H9 (cell line): ENCODE results near the gene HUS1. TPM values are rescaled to one million over a fixed set of nuclear protein-coding genes. Genes with fewer than 3 reads are reported as not detected.

Source experiments
- DNase-seq: peaks from one replicate; pipeline ENCODE4 v3.0.0-alpha.2; 2017
- H2AFZ ChIP-seq: one replicate; pipeline ENCODE4 v1.6.1; 2013; ENCODE audit warnings: mild to moderate bottlenecking, low read length, control low read depth, moderate library complexity
- H2AK5ac ChIP-seq: 2 replicates; pipeline ENCODE4 v1.6.1; 2013; ENCODE audit warnings: low read length, control low read depth, mixed read lengths; ENCODE audit not compliant: insufficient read length
- H2BK120ac ChIP-seq: one replicate; pipeline ENCODE4 v1.6.1; 2013; ENCODE audit warnings: low read depth, mild to moderate bottlenecking, low read length, control low read depth, inconsistent platforms; ENCODE audit not compliant: poor library complexity, severe bottlenecking
- H2BK12ac ChIP-seq: 2 replicates; pipeline ENCODE4 v1.6.1; 2013; ENCODE audit warnings: low read length, control low read depth, mixed read lengths, low read depth; ENCODE audit not compliant: insufficient read length
- H2BK15ac ChIP-seq: 2 replicates; pipeline ENCODE4 v1.6.1; 2013; ENCODE audit warnings: low read depth, low read length, control low read depth
- H2BK20ac ChIP-seq: one replicate; pipeline ENCODE4 v1.6.1; 2013; ENCODE audit warnings: low read depth, mild to moderate bottlenecking, low read length, control low read depth, inconsistent platforms; ENCODE audit not compliant: poor library complexity, severe bottlenecking
- H2BK5ac ChIP-seq: 2 replicates; pipeline ENCODE4 v1.6.1; 2013; ENCODE audit warnings: low read length, control low read depth, mixed read lengths; ENCODE audit not compliant: insufficient read length
- H3K14ac ChIP-seq: 2 replicates; pipeline ENCODE4 v1.6.1; 2013; ENCODE audit warnings: low read length, control low read depth; ENCODE audit not compliant: insufficient read depth
- H3K18ac ChIP-seq: 2 replicates; pipeline ENCODE4 v1.6.1; 2013; ENCODE audit warnings: low read depth, mild to moderate bottlenecking, mixed read lengths, low read length, control low read depth; ENCODE audit not compliant: insufficient read length
- H3K23ac ChIP-seq: 2 replicates; pipeline ENCODE4 v1.6.1; 2013; ENCODE audit warnings: low read length, control low read depth, mixed read lengths, low read depth; ENCODE audit not compliant: insufficient read length
- H3K23me2 ChIP-seq: 2 replicates; pipeline ENCODE4 v1.6.1; 2013; ENCODE audit warnings: low read depth, mild to moderate bottlenecking, mixed read lengths, low read length, control low read depth; ENCODE audit not compliant: insufficient read length, poor library complexity, severe bottlenecking
- H3K27ac ChIP-seq: 2 replicates; pipeline ENCODE4 v1.5.1; 2013; ENCODE audit warnings: low read length, control low read depth, mixed read lengths, low read depth; ENCODE audit not compliant: insufficient read length
- H3K27me3 ChIP-seq: 2 replicates; pipeline ENCODE4 v1.6.1; 2013; ENCODE audit warnings: low read length, control low read depth, inconsistent platforms; ENCODE audit not compliant: insufficient read depth
- H3K4ac ChIP-seq: 2 replicates; pipeline ENCODE4 v1.6.1; 2013; ENCODE audit warnings: low read depth, mild to moderate bottlenecking, control low read depth, inconsistent platforms, low read length, moderate library complexity
- H3K4me1 ChIP-seq: 2 replicates; pipeline ENCODE4 v1.6.1; 2013; ENCODE audit warnings: low read length, control low read depth, inconsistent platforms; ENCODE audit not compliant: insufficient read depth
- H3K4me2 ChIP-seq: 2 replicates; pipeline ENCODE4 v1.6.1; 2013; ENCODE audit warnings: low read length, control low read depth, mixed read lengths; ENCODE audit not compliant: insufficient read length, insufficient read depth
- H3K56ac ChIP-seq: 2 replicates; pipeline ENCODE4 v1.6.1; 2013; ENCODE audit warnings: low read depth, mild to moderate bottlenecking, mixed read lengths, low read length, control low read depth; ENCODE audit not compliant: insufficient read length
- H3K79me1 ChIP-seq: 2 replicates; pipeline ENCODE4 v1.6.1; 2013; ENCODE audit warnings: low read depth, mild to moderate bottlenecking, moderate library complexity, low read length, control low read depth, inconsistent platforms; ENCODE audit not compliant: insufficient read depth, poor library complexity, severe bottlenecking
- H3K79me2 ChIP-seq: 2 replicates; pipeline ENCODE4 v1.6.1; 2013; ENCODE audit warnings: low read length, control low read depth, inconsistent platforms; ENCODE audit not compliant: insufficient read depth
- H3K9ac ChIP-seq: 2 replicates; pipeline ENCODE4 v1.6.1; 2013; ENCODE audit warnings: low read length, control low read depth, mixed read lengths; ENCODE audit not compliant: insufficient read length; ENCODE audit errors: extremely low read depth
- H3K9me3 ChIP-seq: one replicate; pipeline ENCODE4 v1.6.1; 2013; ENCODE audit warnings: low read depth, low read length, inconsistent platforms; ENCODE audit not compliant: control insufficient read depth
- H3T11ph ChIP-seq: one replicate; pipeline ENCODE4 v1.6.1; 2013; ENCODE audit warnings: mild to moderate bottlenecking, low read length, control low read depth, inconsistent platforms
- H4K20me1 ChIP-seq: one replicate; pipeline ENCODE4 v1.6.1; 2013; ENCODE audit not compliant: control insufficient read depth, insufficient read length, insufficient read depth
- H4K5ac ChIP-seq: 2 replicates; pipeline ENCODE4 v1.6.1; 2013; ENCODE audit warnings: low read depth, mild to moderate bottlenecking, mixed read lengths, low read length, control low read depth; ENCODE audit not compliant: insufficient read length
- H4K8ac ChIP-seq: replicated peaks from 2 replicates; pipeline ENCODE4 v1.6.1; 2013; ENCODE audit warnings: low read length, control low read depth, mixed read lengths, low read depth; ENCODE audit not compliant: insufficient read length
- H4K91ac ChIP-seq: 2 replicates; pipeline ENCODE4 v1.6.1; 2013; ENCODE audit warnings: low read depth, mild to moderate bottlenecking, moderate library complexity, mixed read lengths, low read length, control low read depth; ENCODE audit not compliant: insufficient read length
- H3K27ac Mint-ChIP-seq, 3 experiments: 2 replicates in 2 of 3; 3 replicates in 1 of 3; pipeline ENCODE4 v1.8.0; 2020 to 2021; ENCODE audit warnings: mixed read lengths in 3 of 3, mild to moderate bottlenecking in 1 of 3, moderate library complexity in 1 of 3
- H3K27me3 Mint-ChIP-seq: 2 replicates; pipeline ENCODE4 v1.8.0; 2021; ENCODE audit warnings: low read depth, mild to moderate bottlenecking, moderate library complexity, mixed read lengths
- H3K36me3 Mint-ChIP-seq, 3 experiments: 2 replicates in 2 of 3; 3 replicates in 1 of 3; pipeline ENCODE4 v1.8.0; 2020 to 2021; ENCODE audit warnings: low read depth in 3 of 3, mixed read lengths in 3 of 3; ENCODE audit not compliant: insufficient read depth in 1 of 3
- H3K4me1 Mint-ChIP-seq, 2 experiments: 2 replicates each; pipeline ENCODE4 v1.8.0; 2020; ENCODE audit warnings: mixed read lengths in 2 of 2
- H3K4me3 Mint-ChIP-seq, 2 experiments: 2 replicates in 1 of 2; 3 replicates in 1 of 2; pipeline ENCODE4 v1.8.0; 2020 to 2021; ENCODE audit warnings: mild to moderate bottlenecking in 2 of 2, mixed read lengths in 2 of 2, moderate library complexity in 1 of 2
- H3K9me3 Mint-ChIP-seq, 2 experiments: 2 replicates in 1 of 2; 3 replicates in 1 of 2; pipeline ENCODE4 v1.8.0; 2020; ENCODE audit warnings: mild to moderate bottlenecking in 2 of 2, mixed read lengths in 2 of 2, moderate library complexity in 1 of 2
- CTCF ChIP-seq: fragments of 200-600 bp; sonication (generic); conservative IDR thresholded peaks from 3 replicates; pipeline ENCODE4 v1.8.0; 2021; ENCODE audit warnings: antibody characterized with exemption, mild to moderate bottlenecking
- WGBS: extraction: QIAGEN DNeasy Blood & Tissue Kit; methylation state at CpG from one replicate; pipeline ENCODE4 v1.1.7; 2013; ENCODE audit warnings: missing lambda C conversion rate, low lambda C conversion rate, mixed read lengths; ENCODE audit not compliant: insufficient read length; ENCODE audit errors: extremely low coverage; 5-methylcytosine and 5-hydroxymethylcytosine counted together
- total RNA-seq: library from RNA; stranded (reverse); gene quantifications from 2 replicates; pipeline ENCODE4 v1.2.1, GENCODE V29; 2021

The HUS1 gene
- total RNA-seq, 1 experiment from 2014 or later: 43.1 TPM

- no peak overlapping the region for H3K4me2 ChIP-seq
- no peak overlapping the region for H3K23ac ChIP-seq
- H3T11ph ChIP-seq: no peak overlapping the region
- H2BK5ac ChIP-seq: no peak overlapping the region
- DNase-seq: no peak
- no CpG with 5 or more reads among the region's 4 CpGs for WGBS
- H3K56ac ChIP-seq: no peak overlapping the region
- no peak overlapping the region for H4K5ac ChIP-seq
- TF ChIP-seq CTCF: no peak
- H4K91ac ChIP-seq: no peak overlapping the region
- H3K9ac ChIP-seq: no peak overlapping the region
- H3K4me1 ChIP-seq: no peaks in the 10 kb centered on the region
- Mint-ChIP-seq H3K4me1 (peaks cover 3 to 7% of the 10 kb centered on the region in 2 experiments), H3K36me3 (no peaks in the 10 kb centered on the region), H3K4me3 (no peak overlapping the region), H3K27me3 (peaks cover 2% of the 10 kb centered on the region), H3K9me3 (0 out of 5 replicates have a peak, but pooled peaks cover 0 to 2% of the 10 kb centered on the region in 2 experiments), H3K27ac (no peak overlapping the region)
- no peaks in the 10 kb centered on the region for H3K79me1 ChIP-seq
- no peak overlapping the region for H2BK20ac ChIP-seq
- no peak overlapping the region for H3K14ac ChIP-seq
- H3K18ac ChIP-seq: no peak overlapping the region
- no peak overlapping the region for H2BK120ac ChIP-seq
- H2BK12ac ChIP-seq: no peak overlapping the region
- H3K27me3 ChIP-seq: no peaks in the 10 kb centered on the region
- no peaks in the 10 kb centered on the region for H4K20me1 ChIP-seq
- H3K9me3 ChIP-seq: no peaks in the 10 kb centered on the region
- no peak overlapping the region for H2AK5ac ChIP-seq
- H4K8ac ChIP-seq: no peak overlapping the region
- no peak overlapping the region for H2AFZ ChIP-seq
- H3K4ac ChIP-seq: no peak overlapping the region
- H3K79me2 ChIP-seq: no peaks in the 10 kb centered on the region
- no peaks in the 10 kb centered on the region for H3K23me2 ChIP-seq
- no peak overlapping the region for H2BK15ac ChIP-seq
- no peak overlapping the region for H3K27ac ChIP-seq
These were observed 30.5 kb upstream of the HUS1 start for GRCh38 chr7:48009954-48010353.
